ENCODE data around the gene DLEC1. TPM values are rescaled to one million over a fixed set of nuclear protein-coding genes. Genes with fewer than 3 reads are reported as not detected.
"Not testable (repeated sequence)": the region's sequence is repeated elsewhere in the genome, so short reads cannot be mapped to it uniquely, and the experiment has no call there.

The DLEC1 gene
- total RNA-seq, 1 donor from 2014 or later: not detected

- DNase-seq (ENCODE audit: low read depth): no peak
These were observed 21.3 kb upstream of the DLEC1 start for GRCh38 chr3:38017445-38018295.

DNA sequence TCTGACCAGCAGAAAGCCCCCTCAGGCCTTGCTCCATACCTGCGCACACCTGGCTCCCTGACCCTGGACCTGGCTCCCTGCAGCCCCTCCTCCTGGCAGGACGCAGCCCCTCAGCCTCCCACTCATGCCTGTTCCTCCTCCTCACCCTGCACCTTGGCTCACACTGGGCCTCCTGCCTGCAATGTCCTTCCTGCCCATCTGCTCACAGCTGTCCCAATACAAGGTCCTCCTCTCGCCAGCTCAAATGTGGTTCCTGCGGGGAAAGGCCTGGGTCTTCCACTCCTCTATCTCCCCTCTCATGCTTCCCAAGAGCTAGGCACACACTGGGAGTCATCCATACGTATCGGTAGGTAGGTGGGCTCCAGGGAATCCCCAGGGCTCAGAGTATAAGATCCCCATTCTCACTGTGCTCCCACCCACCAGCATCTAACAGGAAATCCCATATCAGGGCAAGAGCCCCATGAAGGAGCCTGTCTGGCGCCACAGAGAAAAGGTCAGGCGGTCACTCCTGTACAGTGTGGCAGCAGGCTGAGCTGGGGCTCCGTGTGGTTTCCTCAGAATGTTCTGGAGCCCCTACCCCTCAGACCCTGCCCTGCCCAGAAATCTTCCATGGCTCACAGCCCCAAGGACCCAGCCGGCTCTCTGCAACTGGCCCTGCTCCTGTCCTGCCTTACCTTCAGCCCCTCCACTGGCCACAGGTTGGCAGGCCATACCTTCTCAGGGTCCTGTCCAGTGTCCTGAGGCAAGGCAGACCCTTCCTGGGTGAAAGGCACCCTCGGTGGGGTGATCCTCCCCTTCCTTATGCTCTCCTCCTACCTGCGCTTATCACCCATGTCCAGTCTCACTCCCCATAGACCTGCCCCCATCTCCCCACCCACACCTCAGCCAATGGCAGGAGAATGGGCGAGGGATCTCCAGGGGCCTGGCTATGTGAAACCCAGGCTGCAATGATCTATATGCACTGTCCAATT, 20.4 kb upstream of the DLEC1 start:
- DNase-seq (ENCODE audit: low read depth): no peak

- no peak for DNase-seq (ENCODE audit: low read depth)
These were observed 19.2 kb upstream of the DLEC1 start for GRCh38 chr3:38019658-38020341.

DNA sequence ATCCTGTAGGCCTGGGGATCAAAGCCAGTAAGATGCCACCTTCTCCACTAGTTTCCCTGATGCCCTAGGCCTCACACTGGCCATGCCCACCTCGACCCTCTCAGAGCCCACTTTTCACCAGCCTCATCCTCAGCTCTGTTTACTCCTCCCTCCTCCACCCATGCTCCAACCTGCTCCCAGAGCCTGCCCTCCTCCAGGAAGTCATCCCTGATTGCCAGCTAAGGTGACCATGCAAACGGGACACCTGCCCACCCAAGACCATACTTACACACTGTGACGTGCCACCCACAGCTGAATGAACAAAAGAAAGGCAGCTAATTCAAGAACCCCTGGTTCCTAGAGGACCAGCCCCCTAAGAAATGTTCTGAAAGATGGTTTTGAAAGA, 18.7 kb upstream of the DLEC1 start:
- DNase-seq (ENCODE audit: low read depth): no peak

DNA sequence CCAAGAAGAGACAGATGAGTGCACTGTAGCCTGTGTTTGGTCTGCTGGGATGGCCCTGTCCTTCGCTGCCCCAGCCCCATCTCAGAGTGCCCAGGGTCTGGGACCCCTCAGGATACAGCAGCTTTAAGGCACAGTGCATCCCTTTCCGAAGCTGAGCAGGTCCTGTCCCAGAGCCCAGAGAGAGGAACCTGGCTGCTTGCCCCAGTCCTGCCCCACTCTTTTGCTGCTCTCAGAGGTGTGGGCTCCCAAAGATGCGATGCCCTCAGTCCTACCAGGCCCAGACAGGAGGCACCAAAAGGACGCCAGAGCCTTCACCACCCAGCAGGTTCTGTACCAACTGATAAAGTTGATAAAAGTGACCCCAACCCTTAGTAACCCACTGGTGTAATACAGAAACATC, 17.8 kb upstream of the DLEC1 start:
- DNase-seq (ENCODE audit: low read depth): no peak

DNA sequence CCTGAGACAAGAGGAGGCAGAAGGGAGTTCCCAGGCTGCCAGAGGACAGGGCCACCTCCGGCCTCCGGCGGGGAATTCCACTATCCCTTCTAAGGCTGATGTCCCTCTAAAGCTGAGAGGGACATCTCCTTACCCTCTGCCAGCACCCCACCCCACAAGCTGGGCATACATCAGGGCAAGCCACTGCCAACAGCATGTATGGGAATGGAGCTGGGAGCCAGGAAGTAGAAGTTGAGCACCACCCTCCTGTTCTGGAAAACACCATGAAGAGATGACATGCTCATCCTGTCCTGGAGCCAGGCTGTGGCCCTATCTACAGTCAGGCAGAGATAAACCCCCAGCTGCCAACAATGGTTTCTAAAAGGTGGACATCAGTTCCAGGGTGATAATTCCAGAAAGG, 16.7 kb upstream of the DLEC1 start:
- DNase-seq (ENCODE audit: low read depth): no peak

- no peak for DNase-seq (ENCODE audit: low read depth)
These were observed 15.9 kb upstream of the DLEC1 start for GRCh38 chr3:38022896-38023709.

DNA sequence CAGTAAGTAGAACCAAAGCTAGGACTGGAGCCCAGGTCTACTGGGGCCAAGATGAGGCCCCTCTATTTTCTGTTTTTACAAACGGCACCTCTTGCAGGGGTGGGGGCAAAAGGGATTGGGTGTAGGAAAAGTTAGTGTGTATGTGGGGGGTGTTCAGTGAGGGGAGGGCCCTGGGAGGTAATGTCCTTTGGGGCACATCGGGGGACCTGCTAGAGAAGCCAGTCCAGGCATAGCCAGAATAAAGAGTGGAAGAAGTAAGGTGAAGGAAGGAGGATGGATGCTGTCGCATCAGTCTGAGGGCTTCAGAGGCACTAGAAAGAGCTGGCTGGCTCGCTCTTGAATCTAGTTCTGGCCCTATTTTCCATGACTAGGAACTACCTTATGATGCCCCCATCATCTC, 12.2 kb upstream of the DLEC1 start:
- no peak for DNase-seq (ENCODE audit: low read depth)

- DNase-seq (ENCODE audit: low read depth): no peak
These were observed 11.2 kb upstream of the DLEC1 start for GRCh38 chr3:38027466-38028465.

GRCh38 chr3:38028621-38029361, 10.2 kb upstream of the DLEC1 start:
- DNase-seq (ENCODE audit: low read depth): no peak

- peak; percentile 83 for DNase-seq (ENCODE audit: low read depth)
These were observed 9.4 kb upstream of the DLEC1 start, which contains the start of gene PLCD1 for GRCh38 chr3:38029400-38030125. Gene PLCD1 (minus strand): TSS chr3:38029642. CDS start chr3:38029539, 103 bp downstream.

DNA sequence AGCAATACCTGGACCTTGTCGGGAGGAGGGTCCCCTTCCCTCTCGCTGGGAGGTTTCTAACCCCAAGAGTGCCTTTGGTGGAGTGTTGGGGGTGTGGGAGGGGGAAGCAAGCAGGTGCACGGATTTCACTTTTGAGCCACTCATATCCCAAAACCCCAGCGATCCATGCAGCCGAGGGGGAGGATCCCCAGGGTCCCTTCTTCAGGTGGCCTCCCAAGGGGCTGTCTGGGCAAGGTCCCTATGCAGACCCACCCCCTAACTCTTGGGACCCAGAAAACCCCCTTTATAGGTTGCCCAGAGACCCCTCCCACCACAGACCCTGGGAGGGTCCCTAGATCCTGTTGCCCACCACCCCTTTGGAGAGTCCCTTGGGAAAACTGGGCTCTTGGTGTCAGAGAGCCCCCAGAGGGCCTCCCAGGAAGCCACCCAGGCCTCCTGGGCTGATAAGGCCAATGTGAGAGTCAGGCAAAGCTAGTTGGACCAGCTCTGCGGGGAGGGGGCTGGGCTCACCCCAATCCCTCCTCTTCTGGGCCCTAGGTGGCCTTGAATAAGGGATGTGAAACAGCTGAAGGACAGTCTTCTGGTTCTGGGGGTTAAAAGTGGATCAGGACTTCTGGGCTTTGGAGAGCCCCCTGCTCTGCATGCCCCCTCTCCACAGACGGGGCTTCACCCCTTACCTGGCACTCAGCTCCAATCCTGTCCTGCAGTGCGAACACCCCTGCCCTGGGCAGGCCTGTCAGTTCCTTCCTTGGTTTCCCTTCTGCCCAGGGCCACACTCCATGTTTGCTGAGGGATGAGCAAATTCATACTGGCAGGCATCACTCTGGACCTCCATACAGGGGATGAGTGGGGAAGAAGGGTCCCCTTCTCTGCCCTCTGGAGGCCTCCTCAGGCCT, 8.6 kb upstream of the DLEC1 start:
- DNase-seq (ENCODE audit: low read depth): no peak

- DNase-seq (ENCODE audit: low read depth): peak; percentile 85
These were observed 7.7 kb upstream of the DLEC1 start for GRCh38 chr3:38031022-38031994.

DNA sequence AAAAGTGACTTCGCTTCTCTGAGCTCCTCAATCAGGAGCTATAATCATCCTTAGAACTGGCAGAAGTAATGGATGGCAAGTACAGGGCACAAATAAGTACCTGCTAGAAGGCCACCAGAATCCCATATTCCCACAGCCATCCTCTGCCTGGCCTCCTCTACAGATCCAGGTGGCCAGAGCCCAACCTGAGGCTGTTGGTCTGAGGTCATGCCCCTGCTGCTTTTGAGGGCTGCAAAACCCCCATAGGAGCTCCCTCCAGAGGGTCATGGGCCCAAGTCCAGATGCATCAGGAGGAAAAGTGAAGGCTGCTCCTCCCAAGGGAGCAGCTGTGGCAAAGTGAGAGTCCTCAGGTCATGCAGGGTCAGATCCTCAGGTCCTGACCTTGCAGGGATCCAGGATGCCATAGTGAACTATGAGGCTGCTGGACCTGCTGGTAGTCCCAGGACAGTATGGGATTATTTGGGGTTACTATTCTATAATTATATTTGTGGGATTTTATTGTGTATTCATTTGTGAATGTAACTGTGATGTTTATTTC, 6.6 kb upstream of the DLEC1 start:
- no peak for DNase-seq (ENCODE audit: low read depth)

- DNase-seq (ENCODE audit: low read depth): not testable (repeated sequence)
These were observed 5.4 kb upstream of the DLEC1 start for GRCh38 chr3:38033586-38033985.

Measured in myocyte (in vitro differentiated cells).